Keratinocyte (primary cell): ENCODE data around the gene MYO16. TPM values are rescaled to one million over a fixed set of nuclear protein-coding genes. Genes with fewer than 3 reads are reported as not detected.

Experiments
- DNase-seq: peaks from one replicate; pipeline ENCODE4 v3.0.0-alpha.2; 2011; ENCODE audit warnings: low read depth, missing footprints, low spot score
- FAIRE-seq: peaks from 2 replicates; lab custom pipeline; 2011; peaks lifted over from hg19 to GRCh38; lab: Jason Lieb, UNC
- H2AFZ ChIP-seq: 2 replicates; pipeline ENCODE4 v1.6.0; 2012; ENCODE audit warnings: low read length, control low read depth, inconsistent platforms; ENCODE audit not compliant: control insufficient read depth
- H3K27ac ChIP-seq: 2 replicates; pipeline ENCODE4 v1.5.1; 2011; ENCODE audit warnings: low read length; ENCODE audit not compliant: control insufficient read depth, insufficient read depth
- H3K27me3 ChIP-seq: 3 replicates; pipeline ENCODE4 v1.6.0; 2011; ENCODE audit warnings: low read length; ENCODE audit not compliant: control insufficient read depth, insufficient read depth; ENCODE audit errors: extremely low read depth
- H3K36me3 ChIP-seq, 2 experiments: 2 replicates in 1 of 2; 3 replicates in 1 of 2; pipeline ENCODE4 v1.5.1; 2011; ENCODE audit warnings: low read length in 2 of 2, mild to moderate bottlenecking in 1 of 2; ENCODE audit not compliant: control insufficient read depth in 2 of 2, insufficient read depth in 2 of 2; ENCODE audit errors: extremely low read depth in 1 of 2
- H3K4me1 ChIP-seq: 3 replicates; pipeline ENCODE4 v1.5.1; 2011; ENCODE audit warnings: low read length; ENCODE audit not compliant: control insufficient read depth, insufficient read depth; ENCODE audit errors: extremely low read depth
- H3K4me2 ChIP-seq: 3 replicates; pipeline ENCODE4 v1.6.0; 2011; ENCODE audit warnings: low read depth, low read length; ENCODE audit not compliant: control insufficient read depth, insufficient read depth; ENCODE audit errors: extremely low read depth
- H3K4me3 ChIP-seq, 3 experiments: fragments of 200-600 bp in 1 of 3; sonication (generic) in 1 of 3; 2 replicates in 2 of 3; 3 replicates in 1 of 3; pipeline ENCODE4 v1.5.1; 2011 to 2016; ENCODE audit warnings: low read length in 3 of 3, mild to moderate bottlenecking in 3 of 3, control low read depth in 2 of 3, inconsistent platforms in 1 of 3, low read depth in 1 of 3, mixed read lengths in 1 of 3, mixed run types in 1 of 3, moderate library complexity in 1 of 3; ENCODE audit not compliant: control insufficient read depth in 2 of 3, insufficient read depth in 2 of 3; ENCODE audit errors: extremely low read depth in 1 of 3
- H3K79me2 ChIP-seq: 2 replicates; pipeline ENCODE4 v1.6.0; 2012; ENCODE audit warnings: low read length; ENCODE audit not compliant: control insufficient read depth, insufficient read depth
- H3K9ac ChIP-seq: 3 replicates; pipeline ENCODE4 v1.6.0; 2011; ENCODE audit warnings: low read length; ENCODE audit not compliant: control insufficient read depth, insufficient read depth; ENCODE audit errors: extremely low read depth
- H3K9me1 ChIP-seq: 3 replicates; pipeline ENCODE4 v1.6.0; 2011; ENCODE audit warnings: low read length; ENCODE audit not compliant: control insufficient read depth, insufficient read depth; ENCODE audit errors: extremely low read depth
- H3K9me3 ChIP-seq: 2 replicates; pipeline ENCODE4 v1.5.1; 2012; ENCODE audit warnings: low read depth, low read length; ENCODE audit not compliant: control insufficient read depth
- H4K20me1 ChIP-seq: 3 replicates; pipeline ENCODE4 v1.6.0; 2011; ENCODE audit warnings: low read length; ENCODE audit not compliant: control insufficient read depth, insufficient read depth; ENCODE audit errors: extremely low read depth
- EZH2 ChIP-seq: IDR thresholded peaks from one replicate; pipeline ENCODE4 v1.6.1; 2012; ENCODE audit warnings: inconsistent platforms, mild to moderate bottlenecking, low read length, moderate library complexity
- dilution Hi-C: fragments of 300-500 bp; cut with MboI; formaldehyde crosslinking; loops from one replicate; pipeline ENCODE4 v1.7.0; 2020; ENCODE audit warnings: low sequenced_read_pairs; ENCODE audit not compliant: extremely low pct_ligation_motif_present
- polyA plus RNA-seq, 5 experiments: library from polyadenylated mRNA; depleted of rRNA in 3 of 5; stranded (reverse) in 3 of 5; stranded (forward) in 1 of 5; unstranded in 1 of 5; fragments of >200 nt; gene quantifications; 1 replicate in 1 of 5; 2 replicates in 3 of 5; 3 replicates in 1 of 5; pipeline versions ENCODE4 v1.2.1 to v1.2.3, GENCODE V29; 2011 to 2012; ENCODE audit warnings: missing spikeins in 2 of 5, low read depth in 1 of 5, low replicate concordance in 1 of 5
- TF ChIP-seq, protein P1 (sequence below), 3 experiments: IDR thresholded peaks in 1 of 3; conservative IDR thresholded peaks in 1 of 3; optimal IDR thresholded peaks in 1 of 3; 2 replicates in 2 of 3; 3 replicates in 1 of 3; pipeline versions ENCODE3 to v1.5.1; 2011; ENCODE audit warnings: low read length in 3 of 3, mild to moderate bottlenecking in 3 of 3, moderate library complexity in 2 of 3, control low read depth in 1 of 3, inconsistent platforms in 1 of 3; ENCODE audit not compliant: insufficient read depth in 2 of 3; ENCODE audit errors: extremely low read depth in 1 of 3

Gene MYO16
- polyA plus RNA-seq, 1 donor (not counting 4 experiments of a cell fraction or from before 2014, with no cell fraction given) = 0.08 TPM

DNA sequence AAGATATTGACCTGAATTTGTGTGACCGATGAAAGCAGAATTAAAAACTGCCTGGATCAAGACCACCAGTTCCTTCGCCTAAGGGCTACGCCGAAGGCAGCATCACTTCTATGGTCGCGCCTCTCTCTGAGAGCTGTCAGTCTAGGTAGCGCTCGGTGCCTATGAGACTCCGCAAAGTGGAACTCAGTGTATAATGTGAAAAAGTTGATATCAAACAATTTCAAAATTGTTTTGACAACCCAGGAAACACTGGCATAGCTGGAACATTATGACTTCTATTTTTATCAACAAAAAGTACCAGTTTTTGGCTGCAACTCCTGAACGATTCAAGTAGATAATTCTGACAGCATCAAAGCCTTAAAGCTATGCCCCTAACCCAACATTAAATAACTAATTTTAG is 223.6 kb downstream of the MYO16 start:
- no peak overlapping the region for H2AFZ ChIP-seq
- DNase-seq (no peak), FAIRE-seq (no peak)
- H3K36me3 ChIP-seq = no peaks in the 10 kb centered on the region
- H3K9me1 ChIP-seq = no peaks in the 10 kb centered on the region
- dilution Hi-C loops = no loop called here
- no peaks in the 10 kb centered on the region for H3K27me3 ChIP-seq
- no peak overlapping the region for H3K27ac ChIP-seq
- H3K4me3 ChIP-seq = no peak overlapping the region
- TF ChIP-seq, protein P1, sequence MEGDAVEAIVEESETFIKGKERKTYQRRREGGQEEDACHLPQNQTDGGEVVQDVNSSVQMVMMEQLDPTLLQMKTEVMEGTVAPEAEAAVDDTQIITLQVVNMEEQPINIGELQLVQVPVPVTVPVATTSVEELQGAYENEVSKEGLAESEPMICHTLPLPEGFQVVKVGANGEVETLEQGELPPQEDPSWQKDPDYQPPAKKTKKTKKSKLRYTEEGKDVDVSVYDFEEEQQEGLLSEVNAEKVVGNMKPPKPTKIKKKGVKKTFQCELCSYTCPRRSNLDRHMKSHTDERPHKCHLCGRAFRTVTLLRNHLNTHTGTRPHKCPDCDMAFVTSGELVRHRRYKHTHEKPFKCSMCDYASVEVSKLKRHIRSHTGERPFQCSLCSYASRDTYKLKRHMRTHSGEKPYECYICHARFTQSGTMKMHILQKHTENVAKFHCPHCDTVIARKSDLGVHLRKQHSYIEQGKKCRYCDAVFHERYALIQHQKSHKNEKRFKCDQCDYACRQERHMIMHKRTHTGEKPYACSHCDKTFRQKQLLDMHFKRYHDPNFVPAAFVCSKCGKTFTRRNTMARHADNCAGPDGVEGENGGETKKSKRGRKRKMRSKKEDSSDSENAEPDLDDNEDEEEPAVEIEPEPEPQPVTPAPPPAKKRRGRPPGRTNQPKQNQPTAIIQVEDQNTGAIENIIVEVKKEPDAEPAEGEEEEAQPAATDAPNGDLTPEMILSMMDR (optimal IDR thresholded peaks at IDR 0.05 in 1 of 3, IDR thresholded peaks at IDR 0.05 in 1 of 3, conservative IDR thresholded peaks at IDR 0.05 in 1 of 3; ENCODE audit: extremely low read depth in 1 of 3, insufficient read depth in 2 of 3, low read length in 3 of 3) = no peak
- no peak for TF ChIP-seq EZH2
- H3K4me2 ChIP-seq = no peak overlapping the region
- no peaks in the 10 kb centered on the region for H3K9me3 ChIP-seq
- H3K79me2 ChIP-seq = no peaks in the 10 kb centered on the region
- no peak overlapping the region for H3K9ac ChIP-seq
- H4K20me1 ChIP-seq = no peaks in the 10 kb centered on the region
- H3K4me1 ChIP-seq = no peaks in the 10 kb centered on the region

DNA sequence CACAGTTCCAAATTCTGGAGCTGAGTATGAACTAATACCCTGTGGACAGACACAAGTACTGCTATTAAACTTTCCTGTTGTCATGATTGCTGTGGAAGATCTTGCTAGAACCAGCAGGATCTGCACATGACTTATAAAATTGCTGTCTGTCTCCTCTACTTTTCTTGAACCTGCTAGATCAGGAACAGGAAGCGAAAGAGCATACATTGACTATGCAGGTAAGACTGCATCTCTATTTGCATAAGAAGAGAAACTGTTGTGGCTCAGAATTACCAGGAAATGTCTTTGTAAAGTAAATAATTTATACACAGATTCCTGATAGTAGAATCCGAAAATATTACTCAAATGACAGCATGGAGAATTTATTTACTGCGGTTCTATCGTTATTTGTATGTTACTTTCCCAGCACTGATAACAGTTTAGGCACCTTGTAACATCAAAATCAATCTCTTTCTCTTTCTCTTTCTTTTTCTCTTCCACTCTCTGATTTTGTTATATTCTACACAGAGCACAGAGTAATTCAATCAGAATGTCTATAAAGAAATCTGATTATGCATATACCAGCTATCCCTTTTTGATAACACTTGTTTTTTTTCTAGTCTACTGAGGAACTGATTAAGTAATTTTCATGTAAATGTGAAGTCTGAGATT is 226.5 kb downstream of the MYO16 start:
- Histone ChIP-seq H3K79me2 (no peaks in the 10 kb centered on the region), H3K4me1 (no peaks in the 10 kb centered on the region), H3K9ac (no peak overlapping the region), H3K9me1 (no peaks in the 10 kb centered on the region), H3K9me3 (no peaks in the 10 kb centered on the region), H3K36me3 (no peaks in the 10 kb centered on the region), H3K27ac (no peak overlapping the region), H4K20me1 (no peaks in the 10 kb centered on the region), H3K27me3 (no peaks in the 10 kb centered on the region), H3K4me3 (no peak overlapping the region), H2AFZ (no peak overlapping the region), H3K4me2 (no peak overlapping the region)
- DNase-seq (no peak), FAIRE-seq (no peak)
- dilution Hi-C loops = no loop called here
- no peak for TF ChIP-seq EZH2
- TF ChIP-seq, protein P1 (optimal IDR thresholded peaks at IDR 0.05 in 1 of 3, IDR thresholded peaks at IDR 0.05 in 1 of 3, conservative IDR thresholded peaks at IDR 0.05 in 1 of 3; ENCODE audit: extremely low read depth in 1 of 3, insufficient read depth in 2 of 3, low read length in 3 of 3) = no peak
